Measurements from ENCODE around the gene CTDSP2. TPM values are rescaled to one million over a fixed set of nuclear protein-coding genes. Genes with fewer than 3 reads are reported as not detected.
A peak's percentile ranks its signal among the peaks of the same experiment; 100 is the strongest.

CTDSP2 gene
- polyA plus RNA-seq, 1 donor: 200 TPM

DNA sequence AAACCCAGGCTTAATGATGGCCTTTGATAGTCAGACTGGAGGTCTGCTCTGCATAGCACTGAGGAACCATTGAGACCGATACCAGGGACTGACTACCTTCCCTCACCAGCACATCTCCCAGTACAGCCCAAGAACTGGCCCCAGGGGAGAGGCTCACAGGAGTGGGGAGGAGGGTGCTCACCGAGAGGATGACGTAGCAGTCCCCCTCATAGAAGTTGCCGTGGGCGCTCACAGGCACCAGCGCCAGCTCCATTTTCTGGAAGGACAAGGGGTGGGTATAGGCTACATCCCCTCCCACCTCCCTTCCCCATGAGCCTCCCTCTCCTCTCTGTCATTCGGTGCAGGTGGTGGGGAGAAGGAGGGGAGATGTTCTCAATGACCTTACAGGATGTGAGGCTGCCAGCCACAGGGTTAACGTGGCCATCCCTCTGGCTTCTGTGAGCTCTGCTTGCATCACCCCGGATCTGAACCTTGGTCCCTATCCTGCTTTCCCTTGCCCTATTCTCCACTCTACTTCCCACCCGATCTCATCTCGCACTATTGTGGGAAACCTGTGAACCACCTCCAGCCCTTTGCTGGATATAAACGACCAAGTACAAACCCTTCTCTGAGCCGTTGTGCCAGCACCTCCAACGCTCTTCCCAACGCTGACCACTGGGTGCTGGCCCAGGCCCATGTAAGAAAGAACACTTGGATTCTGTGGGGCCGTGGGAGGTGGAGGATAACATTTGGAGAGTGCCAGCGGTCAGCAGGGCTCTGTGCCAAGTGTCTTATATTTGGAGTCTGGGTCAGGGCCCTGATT, 32.4 kb downstream of the CTDSP2 start:
- DNase-seq: no peak

DNA sequence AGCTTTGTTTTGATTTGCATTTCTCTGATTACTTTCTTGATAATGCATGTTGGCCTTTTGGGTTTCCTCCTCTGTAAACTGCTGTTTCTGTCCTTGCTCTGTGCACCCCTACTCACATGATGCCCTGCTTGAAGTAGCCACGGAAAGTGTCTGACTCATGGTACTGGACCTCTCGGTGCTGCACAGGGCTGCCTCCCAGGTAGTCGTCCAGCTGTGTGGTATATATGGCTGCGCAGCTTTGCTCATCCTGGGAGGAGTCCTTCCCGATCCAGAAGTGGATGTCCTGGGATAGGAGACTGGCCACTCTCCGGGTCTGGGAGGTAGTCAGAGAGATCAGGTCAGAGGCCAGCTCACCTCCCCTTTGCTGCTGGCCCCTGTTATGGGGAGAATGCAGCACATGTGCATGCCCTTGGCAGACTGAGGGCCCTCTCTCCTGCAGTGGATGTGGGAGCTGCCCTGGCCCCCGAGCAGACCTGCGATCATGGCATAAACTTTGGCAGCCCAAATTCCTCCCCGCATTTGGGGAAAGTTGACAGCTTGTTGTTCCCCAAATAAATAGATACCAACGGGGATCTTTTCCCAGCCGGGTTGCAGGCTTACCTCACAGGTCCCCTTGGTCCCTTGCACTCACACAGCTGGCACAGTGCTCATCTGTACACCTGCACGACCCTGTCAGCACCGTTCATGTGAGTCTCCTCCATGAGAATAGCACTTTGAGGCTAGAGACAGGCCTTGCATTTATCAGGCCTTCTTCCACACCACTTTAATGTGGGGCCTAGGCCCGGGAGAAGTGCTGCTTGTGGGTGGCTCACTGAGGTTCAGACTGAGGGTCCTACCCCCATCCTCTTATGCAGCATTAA, 33.2 kb downstream of the CTDSP2 start:
- DNase-seq: no peak

DNA sequence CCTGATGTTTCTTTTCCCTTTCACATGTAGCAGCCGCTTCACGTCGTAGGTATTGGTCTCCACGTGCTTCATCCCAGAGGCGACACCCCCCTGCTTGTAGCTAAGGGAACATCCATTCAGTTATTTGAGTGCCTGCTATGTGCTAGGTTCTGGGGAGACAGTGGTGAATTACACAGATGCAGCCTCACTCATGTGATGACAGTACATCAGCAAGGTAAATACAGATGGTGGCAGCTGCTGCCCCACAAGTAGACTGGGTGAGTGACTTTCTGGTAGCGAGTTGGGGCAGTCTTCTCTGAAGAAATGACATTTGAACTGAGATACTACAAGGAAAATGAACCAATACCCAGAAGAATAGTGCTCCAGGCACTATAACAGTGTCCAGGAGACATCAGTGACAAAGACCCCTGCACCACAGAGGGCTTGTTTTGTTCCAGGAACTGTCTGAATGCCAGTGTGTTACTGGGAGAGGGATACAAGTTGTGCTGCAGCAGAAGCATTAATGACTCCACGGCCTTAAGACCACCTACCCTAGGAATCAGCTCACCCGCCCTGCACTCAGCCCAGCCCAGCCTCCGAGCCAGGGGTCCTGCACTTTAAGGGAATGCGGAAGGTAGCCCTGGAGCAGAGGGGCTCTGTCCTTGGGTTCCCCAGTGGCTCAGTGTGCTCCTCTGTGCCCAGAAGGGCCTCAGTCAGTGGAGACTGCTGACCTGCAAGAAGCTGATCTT, 35.3 kb downstream of the CTDSP2 start:
- no peak for DNase-seq

DNA sequence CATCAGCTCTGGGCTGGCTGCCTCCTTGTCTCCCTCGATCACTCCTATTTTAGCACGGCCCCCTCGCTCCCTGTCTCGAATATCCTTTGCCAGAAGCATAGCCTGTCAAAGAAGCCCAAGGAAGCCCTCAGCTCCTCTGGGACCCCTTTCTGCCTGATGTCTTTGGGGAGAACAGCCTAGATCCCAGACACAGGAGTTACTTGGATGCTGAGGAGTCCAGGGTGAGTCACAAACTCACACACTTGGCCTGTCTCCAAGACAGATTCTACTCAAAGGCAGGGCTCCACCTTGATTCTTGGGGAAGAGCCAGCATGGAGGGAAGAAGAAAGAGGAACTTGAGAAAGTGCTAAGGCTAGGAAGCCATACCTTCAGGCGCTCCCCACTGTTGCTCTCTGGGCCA, 36.1 kb downstream of the CTDSP2 start:
- DNase-seq: no peak

DNA sequence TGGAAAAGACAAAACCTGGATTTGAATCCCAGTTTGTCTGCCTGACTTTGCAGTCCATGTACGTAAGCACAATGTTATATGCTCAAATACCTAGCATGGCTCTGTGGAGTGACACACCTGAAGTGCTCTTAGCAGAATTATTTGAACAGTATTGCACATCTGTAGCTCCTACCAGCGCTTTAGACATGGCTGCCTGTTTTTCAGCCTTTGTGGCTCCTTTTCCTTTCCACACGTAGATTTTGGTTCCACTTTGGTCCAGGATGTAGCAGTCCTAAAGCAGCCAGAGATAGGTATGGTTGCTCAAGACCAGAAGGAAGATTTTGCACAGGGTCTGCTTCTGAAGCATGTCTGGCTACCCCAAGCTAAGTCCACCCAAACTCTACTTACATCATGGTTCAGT, 37.1 kb downstream of the CTDSP2 start:
- no peak for DNase-seq

DNA sequence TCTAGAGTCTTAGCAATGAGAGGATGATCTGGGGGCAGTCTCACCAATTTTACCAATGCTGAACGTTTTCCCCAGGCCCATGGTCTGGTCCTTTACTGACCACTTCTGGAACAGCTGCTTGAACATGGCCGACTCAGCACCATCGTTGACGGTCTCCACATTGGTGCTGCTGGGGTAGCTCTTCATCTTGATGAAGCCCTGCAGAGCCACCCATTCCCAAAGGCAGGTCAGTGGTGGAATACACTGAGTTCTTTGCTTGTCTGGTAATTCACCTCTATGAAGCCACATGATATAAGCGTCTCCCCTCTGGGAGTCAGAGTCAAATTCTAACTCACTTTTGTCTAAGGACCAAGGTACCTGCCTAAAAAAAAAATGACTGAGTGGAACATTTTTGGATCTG, 38.2 kb downstream of the CTDSP2 start:
- DNase-seq: no peak

DNA sequence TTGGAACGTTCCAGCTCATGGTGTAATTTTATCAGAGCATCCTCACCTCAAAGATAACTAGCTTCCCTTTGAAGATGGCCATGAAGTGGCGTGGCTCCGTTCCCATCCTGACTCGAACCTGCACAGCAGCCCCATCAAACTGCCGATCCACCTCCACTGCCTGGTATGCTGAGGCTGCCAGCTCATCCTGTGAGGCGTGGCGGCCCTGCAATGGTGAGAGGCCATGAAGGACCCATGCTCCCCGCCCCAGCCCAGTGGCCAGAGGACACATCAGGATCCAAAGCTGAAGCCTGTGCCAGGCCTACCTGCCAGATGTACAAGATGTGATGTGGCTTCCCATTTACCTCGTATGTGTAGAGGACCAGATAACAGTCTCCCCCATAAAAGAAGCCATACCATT, 39.2 kb downstream of the CTDSP2 start:
- no peak for DNase-seq

DNA sequence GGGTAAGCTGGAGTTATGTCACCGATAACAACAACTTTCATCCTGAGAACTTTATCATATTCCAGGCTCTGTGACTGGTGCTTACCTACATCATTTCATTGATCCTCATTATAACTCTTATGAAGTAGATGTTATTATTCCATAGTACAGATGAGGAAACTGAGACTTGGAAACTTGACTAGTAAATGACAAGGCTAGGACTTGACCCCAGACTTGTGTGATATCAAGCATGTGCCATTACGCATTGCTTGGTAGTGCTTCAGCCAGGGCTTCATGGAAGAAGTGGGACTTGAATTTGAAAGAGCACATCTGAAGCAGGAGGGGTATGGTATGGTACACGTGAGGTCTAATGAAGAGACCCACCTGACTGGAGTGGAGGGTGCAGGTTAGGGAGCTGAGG, 39.9 kb downstream of the CTDSP2 start:
- DNase-seq: no peak

DNA sequence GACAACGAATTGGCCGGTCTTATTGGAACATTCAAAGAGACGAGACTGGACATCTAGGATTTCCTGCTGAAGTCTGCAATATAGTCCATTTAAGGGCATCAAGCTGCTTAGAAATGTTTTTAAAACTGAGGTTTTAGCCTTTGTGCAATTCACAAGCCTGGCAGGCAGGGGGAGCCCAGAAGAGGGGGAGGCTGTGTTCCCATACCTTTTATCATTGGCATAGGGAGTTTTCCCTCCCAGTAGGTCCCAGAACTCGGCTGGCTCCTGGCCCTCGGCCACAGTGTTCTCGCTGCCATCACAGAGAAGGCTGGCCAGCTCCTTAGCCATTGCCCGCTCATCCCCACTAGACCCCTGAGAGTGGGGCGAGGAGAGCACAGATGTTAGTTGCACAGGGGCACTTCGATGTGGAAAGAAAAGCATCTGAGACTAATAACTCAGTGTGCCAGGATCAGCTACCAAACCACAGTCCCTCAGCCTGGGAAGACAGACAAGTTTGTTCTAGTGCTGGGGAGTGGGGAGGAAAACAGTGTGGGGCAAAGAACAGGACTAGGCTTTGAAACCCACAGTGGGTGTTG, 43.1 kb downstream of the CTDSP2 start:
- DNase-seq: no peak

DNA sequence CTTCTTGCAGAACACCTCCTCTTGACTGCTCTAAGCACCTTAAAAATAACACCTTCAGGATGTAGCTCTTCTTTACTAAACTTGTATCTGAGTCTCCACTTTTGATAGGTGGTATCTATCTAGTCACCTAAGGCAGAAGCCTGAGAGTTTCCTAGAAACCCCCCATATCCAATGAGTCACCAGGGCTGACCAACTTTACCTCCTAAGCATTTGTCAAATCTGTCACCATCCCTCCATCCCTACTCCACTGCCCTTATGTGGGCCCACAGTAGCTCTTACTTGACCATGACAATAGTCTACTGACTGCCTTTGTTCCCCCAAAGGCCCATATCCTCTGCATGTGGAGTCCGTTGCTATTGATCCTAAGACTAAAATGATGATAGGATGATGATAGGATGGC, 43.9 kb downstream of the CTDSP2 start:
- DNase-seq: no peak

DNA sequence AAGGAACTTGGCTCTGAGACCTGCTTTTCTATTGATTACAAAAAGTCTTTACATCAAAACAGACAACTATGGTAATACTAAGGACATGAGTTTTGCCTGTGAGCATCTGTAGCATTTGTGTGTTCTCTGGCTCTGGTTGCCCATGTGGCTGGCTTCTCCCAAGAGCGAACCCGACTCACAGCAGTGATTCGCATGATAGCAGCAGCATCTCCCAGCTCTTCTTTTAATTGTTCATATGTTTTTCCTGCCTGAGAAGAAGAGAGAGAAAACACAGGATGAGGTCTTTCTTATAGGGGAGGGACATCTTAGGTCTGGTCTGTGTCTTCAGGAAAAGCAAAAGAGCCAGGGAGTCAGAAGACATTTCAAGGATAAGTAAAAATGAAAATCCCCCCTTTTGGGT, 45.6 kb downstream of the CTDSP2 start:
- no peak for DNase-seq

DNA sequence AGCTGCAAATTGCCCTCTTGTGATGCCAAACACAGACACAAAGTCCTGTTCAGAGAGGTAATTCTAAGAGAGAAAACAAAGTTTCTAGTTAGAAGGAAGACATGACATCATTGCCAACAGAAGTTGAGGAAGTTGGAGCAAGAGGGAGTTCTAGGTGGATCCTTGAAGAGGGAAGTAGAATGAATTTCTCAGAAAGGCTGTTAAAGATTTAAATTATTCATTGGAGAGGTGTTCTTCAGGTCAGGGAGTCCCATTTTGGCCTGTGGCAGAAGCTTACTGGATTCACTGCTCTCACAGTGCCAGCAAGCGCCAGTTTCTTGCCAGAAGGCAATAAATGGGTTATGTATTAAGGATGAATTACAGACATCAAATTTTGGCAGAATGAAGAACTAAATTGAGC, 48.6 kb downstream of the CTDSP2 start:
- DNase-seq: no peak

DNA sequence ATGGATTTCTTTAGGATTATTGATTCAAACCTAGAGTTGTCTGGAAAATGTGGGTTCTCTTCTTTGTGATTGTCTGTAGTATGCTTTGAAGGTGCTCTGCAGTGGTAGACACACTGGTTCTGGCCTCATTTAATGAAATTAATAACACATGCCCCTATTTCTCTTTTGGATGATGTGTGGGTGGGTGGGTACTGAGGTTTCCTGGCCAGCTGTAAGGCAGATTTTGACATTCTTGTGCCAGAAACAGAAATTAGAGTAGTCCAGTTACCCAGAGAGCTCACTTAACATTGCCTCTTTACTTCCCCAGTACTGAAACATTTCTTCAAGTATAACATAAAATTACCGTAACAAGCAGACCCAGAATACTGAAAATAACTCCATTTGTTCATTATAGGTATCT, 49.5 kb downstream of the CTDSP2 start:
- DNase-seq: no peak

DNA sequence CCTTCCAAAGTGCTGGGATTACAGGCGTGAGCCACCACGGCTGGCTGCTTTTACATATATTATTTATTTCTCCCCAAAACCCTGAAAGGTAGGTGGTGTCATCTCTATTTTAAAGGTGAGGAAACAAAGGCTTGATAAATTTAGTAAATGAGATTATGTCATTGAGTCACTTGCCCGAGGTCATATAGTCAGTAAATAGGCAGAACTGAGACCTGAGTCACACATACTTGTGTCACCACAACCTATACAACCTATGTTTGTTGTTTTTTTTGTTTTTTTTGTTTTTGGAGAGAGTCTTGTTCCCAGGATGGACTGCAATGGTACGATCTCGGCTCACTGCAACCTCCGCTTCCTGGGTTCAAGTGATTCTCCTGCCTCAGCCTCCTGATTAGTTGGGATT, 51.2 kb downstream of the CTDSP2 start:
- DNase-seq: no peak

DNA sequence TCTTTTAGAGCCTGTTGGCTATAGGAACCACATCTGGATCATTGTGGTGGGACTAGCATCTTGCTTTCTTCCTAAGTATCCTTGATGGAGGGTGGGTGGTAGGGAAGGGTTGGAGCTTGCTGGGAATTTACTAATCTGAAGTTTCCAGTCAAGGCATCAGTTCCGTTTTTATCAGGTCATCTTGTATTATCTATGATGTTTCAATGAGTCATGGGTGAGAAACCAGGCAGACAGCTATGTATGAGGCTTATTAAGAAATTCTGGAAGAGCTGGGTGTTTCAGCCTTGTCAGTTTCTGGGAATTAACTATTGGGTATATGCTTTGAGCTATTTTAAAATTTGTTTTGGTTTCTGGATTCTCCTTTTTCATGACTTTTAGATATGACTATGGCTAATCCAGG, 52.6 kb downstream of the CTDSP2 start:
- no peak for DNase-seq

DNA sequence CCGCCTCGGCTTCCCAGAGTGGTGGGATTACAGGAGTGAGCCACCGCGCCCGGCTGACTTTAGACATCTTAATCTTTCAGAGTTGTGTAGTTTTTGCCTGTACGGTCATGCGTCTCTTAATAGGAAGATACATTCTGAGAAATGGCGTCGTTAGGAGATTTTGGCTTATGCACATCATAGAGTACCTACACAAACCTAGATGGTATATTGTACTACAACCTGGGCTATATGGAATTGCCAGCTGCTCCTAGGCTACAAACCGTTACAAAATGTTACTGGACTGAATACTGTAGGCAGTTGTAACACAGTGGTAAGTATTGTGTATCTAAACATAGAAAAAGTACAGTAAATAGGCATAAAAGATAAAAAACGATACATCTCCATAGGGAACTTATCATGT, 62.7 kb downstream of the CTDSP2 start:
- DNase-seq: no peak

DNA sequence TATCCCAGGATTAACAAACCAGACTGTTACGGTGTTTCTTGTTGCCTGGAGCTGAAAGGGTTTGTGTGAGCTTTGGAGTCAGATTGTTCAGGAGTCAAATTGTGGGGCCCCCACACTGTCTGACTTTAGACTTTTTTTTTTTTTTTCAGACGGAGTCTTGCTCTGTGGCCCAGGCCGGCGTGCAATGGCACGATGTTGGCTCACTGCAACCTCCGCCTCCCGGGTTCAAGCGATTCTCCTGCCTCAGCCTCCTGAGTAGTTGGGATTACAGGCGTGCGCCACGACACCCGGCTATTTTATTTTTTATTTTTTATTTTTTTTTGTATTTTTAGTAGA, 63.1 kb downstream of the CTDSP2 start:
- no peak for DNase-seq

DNA sequence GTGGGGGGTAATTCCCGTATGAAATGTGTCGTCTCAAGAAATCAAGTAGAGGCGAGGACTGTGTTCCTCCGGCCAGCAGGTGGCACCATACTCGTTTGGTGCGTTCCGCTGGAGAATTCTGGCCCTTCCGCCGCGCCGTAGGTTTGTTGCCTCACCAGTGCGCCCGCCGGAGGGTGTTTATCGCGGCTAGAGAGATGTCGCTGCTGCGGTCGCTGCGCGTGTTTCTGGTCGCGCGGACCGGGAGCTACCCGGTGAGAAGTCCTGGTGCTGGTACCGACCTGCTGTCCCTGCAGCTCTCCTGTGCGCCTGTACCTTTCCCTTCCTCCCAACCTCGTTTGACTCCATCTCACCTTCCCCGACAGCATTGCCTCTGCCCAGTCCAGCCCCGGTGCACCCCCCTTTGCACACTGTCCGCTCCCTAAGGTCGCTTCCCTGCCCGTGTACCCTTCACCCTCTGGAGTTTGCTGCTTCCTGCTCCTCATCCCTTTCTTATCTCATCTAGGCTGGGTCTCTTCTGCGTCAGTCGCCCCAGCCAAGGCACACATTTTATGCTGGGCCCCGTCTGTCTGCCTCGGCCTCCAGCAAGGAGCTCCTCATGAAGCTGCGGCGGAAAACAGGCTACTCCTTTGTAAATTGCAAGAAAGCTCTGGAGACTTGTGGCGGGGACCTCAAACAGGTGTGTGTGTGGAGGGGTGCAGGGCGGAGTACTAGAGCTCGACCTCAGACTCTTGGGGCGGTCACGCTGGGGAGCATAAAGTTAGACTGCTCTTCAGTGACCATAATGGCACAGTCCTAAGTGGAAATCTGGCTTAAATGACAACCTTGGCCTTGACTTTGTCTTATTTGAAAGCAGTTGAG, 63.7 kb downstream of the CTDSP2 start, which contains the start of gene TSFM:
Gene TSFM, plus strand, starts transcription at position 180 of the 858 bp plus-strand sequence. Its CDS starts 15 bp downstream, at position 195.
- peak; percentile 95 for DNase-seq

DNA sequence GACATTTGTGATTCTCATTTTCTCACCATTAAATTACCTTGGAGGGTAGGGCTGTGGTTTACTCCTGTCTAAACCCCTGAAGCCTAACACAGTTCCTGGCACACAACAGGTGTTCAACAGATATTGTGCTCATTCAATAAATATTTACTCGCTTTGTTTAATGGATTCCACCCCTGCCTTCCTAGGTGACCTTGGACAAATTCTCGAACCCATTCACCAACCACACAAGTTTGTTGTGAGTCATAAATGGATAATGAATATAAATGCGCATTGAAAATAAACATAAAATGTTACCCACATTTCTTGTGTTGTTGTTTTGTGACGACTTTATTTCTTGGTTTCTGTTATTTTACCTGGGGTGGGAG, 64.3 kb downstream of the CTDSP2 start:
- DNase-seq: no peak

DNA sequence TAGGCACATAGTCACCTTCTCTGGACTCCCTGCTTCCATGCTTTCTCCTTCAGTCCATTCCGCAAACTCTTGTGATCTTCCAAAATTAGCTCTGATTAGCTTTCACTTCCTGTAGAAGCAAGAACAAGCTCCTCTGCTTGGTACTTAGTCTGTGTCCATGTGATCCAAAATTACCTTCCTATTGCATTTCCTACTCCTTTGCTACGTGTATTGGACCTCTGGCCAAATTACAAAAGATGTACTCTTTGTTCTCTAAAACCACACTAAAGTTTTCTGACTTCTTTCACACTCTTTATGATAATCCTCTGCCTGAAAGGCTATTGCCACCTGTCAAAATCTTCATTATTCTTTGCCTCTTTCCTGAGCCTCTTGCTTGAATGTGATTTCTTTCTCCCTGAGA, 64.7 kb downstream of the CTDSP2 start:
- DNase-seq: no peak

DNA sequence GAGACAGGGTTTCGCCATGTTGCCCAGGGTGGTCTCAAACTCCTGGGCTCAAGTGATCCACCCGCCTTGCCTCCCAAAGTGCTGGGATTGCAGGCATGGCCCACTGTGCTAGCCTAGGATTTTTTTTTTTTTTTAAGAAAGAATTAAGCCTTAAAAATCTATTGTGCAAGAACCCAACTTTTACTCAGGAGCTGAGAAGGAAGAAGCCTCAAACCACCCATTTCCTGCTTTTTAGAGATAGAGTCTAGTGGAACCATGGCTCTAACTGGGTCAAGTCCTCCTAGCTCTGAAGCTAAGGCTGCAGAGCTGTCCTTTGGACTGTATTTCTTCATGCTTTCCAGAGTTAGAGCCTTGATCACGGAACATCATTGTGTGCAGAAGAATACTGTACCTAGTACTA, 65.3 kb downstream of the CTDSP2 start:
- DNase-seq: no peak

DNA sequence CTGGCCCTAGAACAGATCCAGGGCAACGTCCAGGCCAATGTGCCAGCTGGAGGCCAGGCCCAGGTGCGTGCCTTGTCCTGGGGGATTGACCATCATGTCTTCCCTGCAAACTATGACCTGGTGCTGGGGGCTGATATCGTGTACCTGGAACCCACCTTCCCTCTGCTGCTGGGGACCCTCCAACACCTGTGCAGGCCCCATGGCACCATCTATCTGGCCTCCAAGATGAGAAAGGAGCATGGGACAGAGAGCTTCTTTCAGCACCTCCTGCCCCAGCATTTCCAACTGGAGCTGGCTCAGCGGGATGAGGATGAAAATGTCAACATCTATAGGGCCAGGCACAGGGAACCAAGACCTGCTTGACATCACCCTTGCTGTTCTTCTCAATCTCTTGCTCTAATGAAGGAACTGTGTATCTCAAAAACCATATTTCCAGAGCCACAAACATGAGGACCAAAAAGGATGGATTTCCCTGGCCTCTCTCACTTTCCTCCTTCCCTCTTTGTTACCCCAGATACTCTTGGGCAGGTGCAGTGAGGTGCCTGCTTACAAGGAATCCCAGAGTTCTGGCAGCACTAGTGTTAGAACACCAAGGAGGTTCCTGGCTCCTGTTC, 66.1 kb downstream of the CTDSP2 start:
- DNase-seq: no peak
